IMR-90 (cell line): ENCODE results near the gene AMZ1. TPM values are rescaled to one million over a fixed set of nuclear protein-coding genes. Genes with fewer than 3 reads are reported as not detected.

ENCODE experiments used
- ATAC-seq: fragments of 200-7000 bp; cut with Tn5 transposase; 2 replicates; pipeline ENCODE4 v1.9.1; 2020; ENCODE audit warnings: low read depth, mild to moderate bottlenecking, moderate library complexity
- BruUV-seq: library from RNA; stranded (reverse); fragments of 400-500 nt; replicated peaks from 2 replicates; lab custom pipeline; 2021; lab: Mats Ljungman, UMichigan
- CTCF ChIA-PET: fragments of 300-600 bp; formaldehyde crosslinking; extraction: SDS; loops from one replicate; lab custom pipeline; 2021; ENCODE audit warnings: antibody characterized with exemption; lab: Yijun Ruan, JAX
- POLR2A ChIA-PET: fragments of 300-600 bp; sonication (Branson Sonifier 250); formaldehyde crosslinking; loops from one replicate; lab custom pipeline; 2022; ENCODE audit warnings: antibody characterized with exemption; ENCODE audit not compliant: unreplicated experiment; lab: Charles Lee
- DNase-seq: peaks from one replicate; pipeline ENCODE4 v3.0.0; 2013
- H2AFZ ChIP-seq: replicated peaks from 2 replicates; pipeline ENCODE3; 2013; ENCODE audit warnings: low read length, mild to moderate bottlenecking; ENCODE audit not compliant: poor library complexity
- H2AK5ac ChIP-seq: 2 replicates; pipeline ENCODE4 v1.6.1; 2013; ENCODE audit warnings: low read depth, low read length, inconsistent platforms
- H2AK9ac ChIP-seq: replicated peaks from 2 replicates; pipeline ENCODE3; 2013; ENCODE audit warnings: mild to moderate bottlenecking, low read depth, low read length, moderate library complexity; ENCODE audit not compliant: poor library complexity
- H2BK120ac ChIP-seq: 2 replicates; pipeline ENCODE4 v1.6.1; 2013; ENCODE audit warnings: low read depth, low read length, inconsistent platforms
- H2BK15ac ChIP-seq: 3 replicates; pipeline ENCODE4 v1.6.1; 2013; ENCODE audit warnings: low read depth, low read length, inconsistent platforms
- H2BK20ac ChIP-seq: 2 replicates; pipeline ENCODE4 v1.6.1; 2013; ENCODE audit warnings: low read depth, mild to moderate bottlenecking, inconsistent platforms, low read length, moderate library complexity
- H2BK5ac ChIP-seq: 2 replicates; pipeline ENCODE4 v1.6.1; 2013; ENCODE audit warnings: mild to moderate bottlenecking, low read depth, low read length, inconsistent platforms; ENCODE audit not compliant: poor library complexity, severe bottlenecking
- H3K14ac ChIP-seq: replicated peaks from 2 replicates; pipeline ENCODE4 v1.6.1; 2013; ENCODE audit warnings: low read depth, low read length, inconsistent platforms
- H3K18ac ChIP-seq: 2 replicates; pipeline ENCODE4 v1.6.1; 2013; ENCODE audit warnings: low read depth, low read length, control low read depth
- H3K23ac ChIP-seq: 2 replicates; pipeline ENCODE4 v1.6.1; 2013; ENCODE audit warnings: low read depth, low read length, inconsistent platforms
- H3K27ac ChIP-seq: 2 replicates; pipeline ENCODE4 v1.5.1; 2013; ENCODE audit warnings: mild to moderate bottlenecking, control low read depth, low read length; ENCODE audit not compliant: insufficient read depth
- H3K27me3 ChIP-seq: 2 replicates; pipeline ENCODE4 v1.6.1; 2013; ENCODE audit warnings: low read length; ENCODE audit not compliant: control insufficient read depth, insufficient read depth
- H3K36me3 ChIP-seq: 2 replicates; pipeline ENCODE4 v1.6.1; 2013; ENCODE audit warnings: low read length, mixed read lengths; ENCODE audit not compliant: control insufficient read depth, insufficient read depth
- H3K4ac ChIP-seq: 2 replicates; pipeline ENCODE4 v1.6.1; 2013; ENCODE audit warnings: low read depth, low read length, inconsistent platforms
- H3K4me1 ChIP-seq: 2 replicates; pipeline ENCODE4 v1.6.1; 2013; ENCODE audit warnings: low read length, mixed read lengths; ENCODE audit not compliant: control insufficient read depth, insufficient read depth
- H3K4me2 ChIP-seq: 2 replicates; pipeline ENCODE4 v1.6.1; 2013; ENCODE audit warnings: low read depth, mild to moderate bottlenecking, control low read depth, low read length, moderate library complexity
- H3K4me3 ChIP-seq: 2 replicates; pipeline ENCODE4 v1.5.1; 2013; ENCODE audit warnings: low read depth, mild to moderate bottlenecking, control low read depth, low read length, moderate library complexity; ENCODE audit not compliant: insufficient read depth
- H3K56ac ChIP-seq: 2 replicates; pipeline ENCODE4 v1.6.1; 2013; ENCODE audit warnings: low read length, inconsistent platforms; ENCODE audit not compliant: insufficient read depth; ENCODE audit errors: extremely low read depth
- H3K79me1 ChIP-seq, 2 experiments: 2 replicates each; pipeline ENCODE4 v1.6.1; 2013; ENCODE audit warnings: low read length in 2 of 2, inconsistent platforms in 1 of 2, low read depth in 1 of 2
- H3K9ac ChIP-seq: 2 replicates; pipeline ENCODE4 v1.6.1; 2013; ENCODE audit warnings: low read depth, low read length, control low read depth
- H3K9me1 ChIP-seq: 2 replicates; pipeline ENCODE4 v1.6.1; 2013; ENCODE audit warnings: low read length, inconsistent platforms; ENCODE audit not compliant: insufficient read depth
- H3K9me3 ChIP-seq: 2 replicates; pipeline ENCODE4 v1.6.1; 2013; ENCODE audit warnings: low read length; ENCODE audit not compliant: control insufficient read depth, insufficient read depth
- H4K20me1 ChIP-seq: 2 replicates; pipeline ENCODE4 v1.6.1; 2013; ENCODE audit warnings: low read length, inconsistent platforms; ENCODE audit not compliant: insufficient read depth
- H4K5ac ChIP-seq: 2 replicates; pipeline ENCODE4 v1.6.1; 2013; ENCODE audit warnings: mild to moderate bottlenecking, low read depth, low read length, control low read depth
- H4K8ac ChIP-seq, 2 experiments: 2 replicates each; pipeline ENCODE4 v1.6.1; 2013; ENCODE audit warnings: low read depth in 2 of 2, low read length in 2 of 2, control low read depth in 1 of 2, inconsistent platforms in 1 of 2
- H4K91ac ChIP-seq: 2 replicates; pipeline ENCODE4 v1.6.1; 2013; ENCODE audit warnings: low read depth, low read length, inconsistent platforms; ENCODE audit not compliant: insufficient read depth
- BHLHE40 ChIP-seq: fragments of 150-350 bp; IDR thresholded peaks from 2 replicates; pipeline ENCODE4 v1.6.1; 2016; ENCODE audit warnings: mild to moderate bottlenecking, low read depth, low read length
- MXI1 ChIP-seq: IDR thresholded peaks from 2 replicates; pipeline ENCODE4 v1.6.1; 2012; ENCODE audit warnings: low read depth, mild to moderate bottlenecking, low read length, moderate library complexity, borderline replicate concordance
- RFX5 ChIP-seq: IDR thresholded peaks from 2 replicates; pipeline ENCODE4 v1.8.0; 2012; ENCODE audit warnings: low read depth, mild to moderate bottlenecking, low read length, moderate library complexity
- SMC3 ChIP-seq: fragments of 150-350 bp; IDR thresholded peaks from 2 replicates; pipeline ENCODE4 v1.6.1; 2016; ENCODE audit warnings: low read depth, mild to moderate bottlenecking, antibody characterized with exemption, low read length, moderate library complexity
- WGBS, 2 experiments: methylation state at CpG; one replicate each; pipeline versions ENCODE4 v1.1.5 to v1.1.7; 2013; ENCODE audit warnings: missing lambda C conversion rate in 2 of 2; ENCODE audit not compliant: insufficient read length in 1 of 2; ENCODE audit errors: extremely low coverage in 2 of 2; 5-methylcytosine and 5-hydroxymethylcytosine counted together
- dilution Hi-C: fragments of 300-500 bp; cut with HindIII; formaldehyde crosslinking; loops from one replicate; pipeline ENCODE4 v1.14.3; 2018; ENCODE audit warnings: low sequenced_read_pairs; ENCODE audit not compliant: unreplicated experiment
- in situ Hi-C: fragments of 300-500 bp; cut with MboI; formaldehyde crosslinking; loops from 3 replicates; pipeline ENCODE4 v1.14.3; 2019; ENCODE audit warnings: low sequenced_read_pairs, inconsistent platforms, mixed read lengths
- intact Hi-C: fragments of 100-400 bp; cut with micrococcal nuclease; formaldehyde crosslinking; loops from 2 replicates; pipeline ENCODE4 v1.10.0; 2022
- polyA plus RNA-seq, 3 experiments: library from polyadenylated mRNA; depleted of rRNA; stranded (reverse); fragments of >200 nt; gene quantifications; 2 replicates each; pipeline ENCODE4 v1.2.3, GENCODE V29; 2012; ENCODE audit warnings: low replicate concordance in 1 of 3
- total RNA-seq: library from RNA; depleted of rRNA; stranded (reverse); fragments of >200 nt; gene quantifications from 2 replicates; pipeline ENCODE4 v1.2.3, GENCODE V29; 2012

Gene AMZ1
- total and polyA plus RNA-seq, 2 of the 4 experiments (the other 2 are of a cell fraction) = 0.54 to 1.6 TPM

DNA sequence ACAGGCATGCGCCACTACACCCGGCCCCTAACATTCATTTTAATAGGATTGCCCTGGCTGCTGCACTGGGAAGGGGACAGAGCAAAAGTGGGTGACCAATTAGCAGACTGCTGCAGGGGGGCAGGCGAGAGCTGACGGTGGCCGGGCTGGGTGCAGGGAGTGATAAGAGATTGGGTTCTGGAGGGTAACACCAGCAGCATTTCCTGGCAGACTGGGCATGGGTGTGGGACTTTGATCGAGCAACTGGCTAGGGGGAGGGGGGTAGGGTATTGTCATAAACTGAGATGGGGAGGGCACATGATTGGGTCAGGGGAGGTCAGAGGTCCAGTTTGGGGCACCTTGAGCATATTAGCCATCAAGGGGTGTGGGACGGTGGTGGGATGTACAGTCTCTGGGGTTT is 20.2 kb upstream of the AMZ1 start:
- H3K14ac ChIP-seq = no peak overlapping the region
- BruUV-seq = no TSS peak

More for the DNA sequence above, 20.2 kb upstream of the AMZ1 start:
- no peak overlapping the region for H3K4me2 ChIP-seq
- TF ChIP-seq RFX5 (no peak), BHLHE40 (no peak), SMC3 (no peak), MXI1 (no peak)
- no peak for DNase-seq
- no peak overlapping the region for H3K9ac ChIP-seq
- H3K27me3 ChIP-seq = no peaks in the 10 kb centered on the region
- H3K9me3 ChIP-seq = peaks cover 5% of the 10 kb centered on the region; the same call in 1 of the 2 replicates
- H2AK9ac ChIP-seq = no peak overlapping the region
- dilution Hi-C loops (no loop called here), intact Hi-C loops (no loop called here), in situ Hi-C loops (no loop called here)
- peak overlapping the region; percentile 27; the same call in 1 of the 2 replicates for H2AK5ac ChIP-seq
- H2BK120ac ChIP-seq = peak overlapping the region; percentile 57; the same call in 1 of the 2 replicates
- no peak overlapping the region; the same call in 2 of the 3 replicates for H2BK15ac ChIP-seq
- H3K4ac ChIP-seq = no peak overlapping the region
- H4K91ac ChIP-seq = no peak overlapping the region
- no peak overlapping the region; a peak in 1 of 4 replicates for H4K8ac ChIP-seq
- H4K20me1 ChIP-seq = no peaks in the 10 kb centered on the region; the same call in none of the 2 replicates
- H3K27ac ChIP-seq = no peak overlapping the region
- no peak overlapping the region; the same call in 1 of the 2 replicates for H3K18ac ChIP-seq
- ChIA-PET CTCF (no interaction called here), POLR2A (no interaction called here)
- H3K23ac ChIP-seq = no peak overlapping the region
- no peak overlapping the region for H2BK5ac ChIP-seq
- no peak overlapping the region for H2AFZ ChIP-seq
- peak overlapping the region; percentile 13; the same call in 1 of the 2 replicates for H2BK20ac ChIP-seq
- no peaks in the 10 kb centered on the region for H3K9me1 ChIP-seq
- peaks cover 6% of the 10 kb centered on the region for H3K4me1 ChIP-seq
- H3K79me1 ChIP-seq = no peaks in the 10 kb centered on the region
- peaks cover 1% of the 10 kb centered on the region; the same call in 1 of the 2 replicates for H3K36me3 ChIP-seq
- H4K5ac ChIP-seq = 0 out of 2 replicates have a peak overlapping the region, but pooled peaks have one; percentile 7
- WGBS, 2 experiments = 64% methylated on average over 3 of the region's 7 CpGs; no CpG with 5 or more reads in 1 of the 2 experiments
- no peak overlapping the region for H3K56ac ChIP-seq
- ATAC-seq = no peak
- H3K4me3 ChIP-seq = no peak overlapping the region
